ENCODE results near the gene OTULIN. TPM values are rescaled to one million over a fixed set of nuclear protein-coding genes. Genes with fewer than 3 reads are reported as not detected.

Gene OTULIN
- total RNA-seq, 1 donor from 2014 or later, result 10.4 TPM

- H3K36me3 ChIP-seq (ENCODE audit: control insufficient read depth in 3 of 3, insufficient read depth in 3 of 3, low read length in 3 of 3), result peaks cover 5 to 24% (median 7%) of the 10 kb centered on the region in 3 donors
- H3K27me3 ChIP-seq (ENCODE audit: control insufficient read depth in 3 of 3, insufficient read depth in 3 of 3, low read length in 3 of 3), result no peaks in the 10 kb centered on the region
- no peaks in the 10 kb centered on the region for H3K9me3 ChIP-seq (ENCODE audit: control insufficient read depth in 3 of 3, low read length in 3 of 3)
- H3K27ac ChIP-seq (ENCODE audit: low read depth, low read length), result no peak overlapping the region
- no peak overlapping the region for H3K4me3 ChIP-seq (ENCODE audit: low read length in 3 of 3)
- peaks cover 29 to 44% (median 41%) of the 10 kb centered on the region in 3 donors for H3K4me1 ChIP-seq (ENCODE audit: control insufficient read depth in 3 of 3, insufficient read depth in 3 of 3, low read length in 3 of 3)
- H3K9ac ChIP-seq (ENCODE audit: low read depth in 1 of 3, low read length in 3 of 3), result no peak overlapping the region
Observed at GRCh38 chr5:14732991-14733390, 68.5 kb downstream of the OTULIN start.

- peaks cover 22 to 39% (median 39%) of the 10 kb centered on the region in 3 donors for H3K4me1 ChIP-seq (ENCODE audit: control insufficient read depth in 3 of 3, insufficient read depth in 3 of 3, low read length in 3 of 3)
- H3K27ac ChIP-seq (ENCODE audit: low read depth, low read length), result no peak overlapping the region
- no peaks in the 10 kb centered on the region for H3K9me3 ChIP-seq (ENCODE audit: control insufficient read depth in 3 of 3, low read length in 3 of 3)
- peaks cover 9 to 24% (median 10%) of the 10 kb centered on the region in 3 donors for H3K36me3 ChIP-seq (ENCODE audit: control insufficient read depth in 3 of 3, insufficient read depth in 3 of 3, low read length in 3 of 3)
- H3K4me3 ChIP-seq (ENCODE audit: low read length in 3 of 3), result no peak overlapping the region
- H3K9ac ChIP-seq (ENCODE audit: low read depth in 1 of 3, low read length in 3 of 3), result no peak overlapping the region
- no peaks in the 10 kb centered on the region for H3K27me3 ChIP-seq (ENCODE audit: control insufficient read depth in 3 of 3, insufficient read depth in 3 of 3, low read length in 3 of 3)
Observed at GRCh38 chr5:14733661-14734060, 69.1 kb downstream of the OTULIN start.

- Histone ChIP-seq H3K4me1 (ENCODE audit: control insufficient read depth in 3 of 3, insufficient read depth in 3 of 3, low read length in 3 of 3) (peaks cover 19 to 36% (median 35%) of the 10 kb centered on the region in 3 donors), H3K9ac (ENCODE audit: low read depth in 1 of 3, low read length in 3 of 3) (no peak overlapping the region), H3K27me3 (ENCODE audit: control insufficient read depth in 3 of 3, insufficient read depth in 3 of 3, low read length in 3 of 3) (no peaks in the 10 kb centered on the region), H3K27ac (ENCODE audit: low read depth, low read length) (no peak overlapping the region), H3K9me3 (ENCODE audit: control insufficient read depth in 3 of 3, low read length in 3 of 3) (no peaks in the 10 kb centered on the region), H3K4me3 (ENCODE audit: low read length in 3 of 3) (no peak overlapping the region), H3K36me3 (ENCODE audit: control insufficient read depth in 3 of 3, insufficient read depth in 3 of 3, low read length in 3 of 3) (peaks cover 9 to 24% (median 10%) of the 10 kb centered on the region in 3 donors)
Observed at GRCh38 chr5:14734396-14734795, 69.9 kb downstream of the OTULIN start.

GRCh38 chr5:14735944-14736343, 71.4 kb downstream of the OTULIN start:
- H3K36me3 ChIP-seq (ENCODE audit: control insufficient read depth in 3 of 3, insufficient read depth in 3 of 3, low read length in 3 of 3), result peaks cover 15 to 27% (median 17%) of the 10 kb centered on the region in 3 donors
- no peak overlapping the region for H3K4me3 ChIP-seq (ENCODE audit: low read length in 3 of 3)
- no peaks in the 10 kb centered on the region for H3K9me3 ChIP-seq (ENCODE audit: control insufficient read depth in 3 of 3, low read length in 3 of 3)
- peaks cover 19 to 42% (median 37%) of the 10 kb centered on the region in 3 donors for H3K4me1 ChIP-seq (ENCODE audit: control insufficient read depth in 3 of 3, insufficient read depth in 3 of 3, low read length in 3 of 3)
- no peaks in the 10 kb centered on the region for H3K27me3 ChIP-seq (ENCODE audit: control insufficient read depth in 3 of 3, insufficient read depth in 3 of 3, low read length in 3 of 3)
- no peak overlapping the region for H3K27ac ChIP-seq (ENCODE audit: low read depth, low read length)
- no peak overlapping the region for H3K9ac ChIP-seq (ENCODE audit: low read depth in 1 of 3, low read length in 3 of 3)

- Histone ChIP-seq H3K9me3 (ENCODE audit: control insufficient read depth in 3 of 3, low read length in 3 of 3) (no peaks in the 10 kb centered on the region), H3K27ac (ENCODE audit: low read depth, low read length) (peak overlapping the region; percentile 1), H3K9ac (ENCODE audit: low read depth in 1 of 3, low read length in 3 of 3) (peak overlapping the region in 1 of 3 donors; percentile 41), H3K27me3 (ENCODE audit: control insufficient read depth in 3 of 3, insufficient read depth in 3 of 3, low read length in 3 of 3) (no peaks in the 10 kb centered on the region), H3K4me3 (ENCODE audit: low read length in 3 of 3) (peak overlapping the region in 1 of 3 donors; percentile 29), H3K36me3 (ENCODE audit: control insufficient read depth in 3 of 3, insufficient read depth in 3 of 3, low read length in 3 of 3) (peaks cover 17 to 32% (median 22%) of the 10 kb centered on the region in 3 donors), H3K4me1 (ENCODE audit: control insufficient read depth in 3 of 3, insufficient read depth in 3 of 3, low read length in 3 of 3) (peaks cover 25 to 48% (median 44%) of the 10 kb centered on the region in 3 donors)
Observed at GRCh38 chr5:14737291-14737690, 72.8 kb downstream of the OTULIN start.

GRCh38 chr5:14738050-14738449, 73.5 kb downstream of the OTULIN start:
- H3K9me3 ChIP-seq (ENCODE audit: control insufficient read depth in 3 of 3, low read length in 3 of 3), result no peaks in the 10 kb centered on the region
- peak overlapping the region; percentile 1 for H3K27ac ChIP-seq (ENCODE audit: low read depth, low read length)
- H3K4me1 ChIP-seq (ENCODE audit: control insufficient read depth in 3 of 3, insufficient read depth in 3 of 3, low read length in 3 of 3), result peaks cover 25 to 51% (median 49%) of the 10 kb centered on the region in 3 donors
- peaks cover 17 to 37% (median 20%) of the 10 kb centered on the region in 3 donors for H3K36me3 ChIP-seq (ENCODE audit: control insufficient read depth in 3 of 3, insufficient read depth in 3 of 3, low read length in 3 of 3)
- H3K27me3 ChIP-seq (ENCODE audit: control insufficient read depth in 3 of 3, insufficient read depth in 3 of 3, low read length in 3 of 3), result no peaks in the 10 kb centered on the region
- H3K4me3 ChIP-seq (ENCODE audit: low read length in 3 of 3), result no peak overlapping the region
- H3K9ac ChIP-seq (ENCODE audit: low read depth in 1 of 3, low read length in 3 of 3), result no peak overlapping the region

GRCh38 chr5:14739538-14739937, 75.0 kb downstream of the OTULIN start:
- Histone ChIP-seq H3K36me3 (ENCODE audit: control insufficient read depth in 3 of 3, insufficient read depth in 3 of 3, low read length in 3 of 3) (peaks cover 17 to 35% (median 24%) of the 10 kb centered on the region in 3 donors), H3K4me1 (ENCODE audit: control insufficient read depth in 3 of 3, insufficient read depth in 3 of 3, low read length in 3 of 3) (peaks cover 33 to 65% (median 59%) of the 10 kb centered on the region in 3 donors), H3K27me3 (ENCODE audit: control insufficient read depth in 3 of 3, insufficient read depth in 3 of 3, low read length in 3 of 3) (no peaks in the 10 kb centered on the region), H3K4me3 (ENCODE audit: low read length in 3 of 3) (no peak overlapping the region), H3K9me3 (ENCODE audit: control insufficient read depth in 3 of 3, low read length in 3 of 3) (no peaks in the 10 kb centered on the region), H3K9ac (ENCODE audit: low read depth in 1 of 3, low read length in 3 of 3) (no peak overlapping the region), H3K27ac (ENCODE audit: low read depth, low read length) (no peak overlapping the region)

- H3K36me3 ChIP-seq (ENCODE audit: control insufficient read depth in 3 of 3, insufficient read depth in 3 of 3, low read length in 3 of 3), result peaks cover 17 to 35% (median 24%) of the 10 kb centered on the region in 3 donors
- H3K4me3 ChIP-seq (ENCODE audit: low read length in 3 of 3), result no peak overlapping the region
- H3K9me3 ChIP-seq (ENCODE audit: control insufficient read depth in 3 of 3, low read length in 3 of 3), result no peaks in the 10 kb centered on the region
- no peaks in the 10 kb centered on the region for H3K27me3 ChIP-seq (ENCODE audit: control insufficient read depth in 3 of 3, insufficient read depth in 3 of 3, low read length in 3 of 3)
- H3K9ac ChIP-seq (ENCODE audit: low read depth in 1 of 3, low read length in 3 of 3), result no peak overlapping the region
- H3K27ac ChIP-seq (ENCODE audit: low read depth, low read length), result no peak overlapping the region
- peaks cover 37 to 69% (median 63%) of the 10 kb centered on the region in 3 donors for H3K4me1 ChIP-seq (ENCODE audit: control insufficient read depth in 3 of 3, insufficient read depth in 3 of 3, low read length in 3 of 3)
Observed at GRCh38 chr5:14739981-14740380, 75.5 kb downstream of the OTULIN start.

GRCh38 chr5:14741131-14741530, 76.6 kb downstream of the OTULIN start:
- no peak overlapping the region for H3K27ac ChIP-seq (ENCODE audit: low read depth, low read length)
- peaks cover 40 to 74% (median 67%) of the 10 kb centered on the region in 3 donors for H3K4me1 ChIP-seq (ENCODE audit: control insufficient read depth in 3 of 3, insufficient read depth in 3 of 3, low read length in 3 of 3)
- no peaks in the 10 kb centered on the region for H3K27me3 ChIP-seq (ENCODE audit: control insufficient read depth in 3 of 3, insufficient read depth in 3 of 3, low read length in 3 of 3)
- peaks cover 21 to 40% (median 22%) of the 10 kb centered on the region in 3 donors for H3K36me3 ChIP-seq (ENCODE audit: control insufficient read depth in 3 of 3, insufficient read depth in 3 of 3, low read length in 3 of 3)
- no peak overlapping the region for H3K4me3 ChIP-seq (ENCODE audit: low read length in 3 of 3)
- no peak overlapping the region for H3K9ac ChIP-seq (ENCODE audit: low read depth in 1 of 3, low read length in 3 of 3)
- H3K9me3 ChIP-seq (ENCODE audit: control insufficient read depth in 3 of 3, low read length in 3 of 3), result no peaks in the 10 kb centered on the region

- H3K36me3 ChIP-seq (ENCODE audit: control insufficient read depth in 3 of 3, insufficient read depth in 3 of 3, low read length in 3 of 3), result peaks cover 18 to 39% (median 21%) of the 10 kb centered on the region in 3 donors
- H3K9me3 ChIP-seq (ENCODE audit: control insufficient read depth in 3 of 3, low read length in 3 of 3), result no peaks in the 10 kb centered on the region
- no peak overlapping the region for H3K4me3 ChIP-seq (ENCODE audit: low read length in 3 of 3)
- H3K27me3 ChIP-seq (ENCODE audit: control insufficient read depth in 3 of 3, insufficient read depth in 3 of 3, low read length in 3 of 3), result no peaks in the 10 kb centered on the region
- H3K9ac ChIP-seq (ENCODE audit: low read depth in 1 of 3, low read length in 3 of 3), result peak overlapping the region in 1 of 3 donors; percentile 33
- H3K27ac ChIP-seq (ENCODE audit: low read depth, low read length), result peak overlapping the region; percentile 24
- H3K4me1 ChIP-seq (ENCODE audit: control insufficient read depth in 3 of 3, insufficient read depth in 3 of 3, low read length in 3 of 3), result peaks cover 34 to 66% (median 60%) of the 10 kb centered on the region in 3 donors
Observed at GRCh38 chr5:14741801-14742440, 77.4 kb downstream of the OTULIN start.

Data from skeletal muscle tissue (tissue), 4 donors.